ENCODE data around the gene SPATA18.
A peak's percentile ranks its signal among the peaks of the same experiment; 100 is the strongest.

SPATA18 gene

GRCh38 chr4:52037689-52038102 is 13.4 kb upstream of the SPATA18 start:
- peak overlapping the region; percentile 64 for H3K9ac ChIP-seq (ENCODE audit: low read length)
- no peaks in the 10 kb centered on the region for H4K20me1 ChIP-seq (ENCODE audit: insufficient read depth, low read length)
- no peaks in the 10 kb centered on the region for H3K36me3 ChIP-seq (replicated peaks; ENCODE audit: low read depth, low read length)
- H3K4me3 ChIP-seq (ENCODE audit: low read length), result peak overlapping the region; percentile 90
- no peaks in the 10 kb centered on the region for H3K9me3 ChIP-seq (ENCODE audit: insufficient read depth, low read length)
- H2AFZ ChIP-seq (ENCODE audit: low read depth, low read length), result peak overlapping the region; percentile 78
- peaks cover 15% of the 10 kb centered on the region for H3K4me1 ChIP-seq (ENCODE audit: low read length)
- H3K4me2 ChIP-seq (ENCODE audit: low read length), result peak overlapping the region; percentile 73
- TF ChIP-seq, protein P1, sequence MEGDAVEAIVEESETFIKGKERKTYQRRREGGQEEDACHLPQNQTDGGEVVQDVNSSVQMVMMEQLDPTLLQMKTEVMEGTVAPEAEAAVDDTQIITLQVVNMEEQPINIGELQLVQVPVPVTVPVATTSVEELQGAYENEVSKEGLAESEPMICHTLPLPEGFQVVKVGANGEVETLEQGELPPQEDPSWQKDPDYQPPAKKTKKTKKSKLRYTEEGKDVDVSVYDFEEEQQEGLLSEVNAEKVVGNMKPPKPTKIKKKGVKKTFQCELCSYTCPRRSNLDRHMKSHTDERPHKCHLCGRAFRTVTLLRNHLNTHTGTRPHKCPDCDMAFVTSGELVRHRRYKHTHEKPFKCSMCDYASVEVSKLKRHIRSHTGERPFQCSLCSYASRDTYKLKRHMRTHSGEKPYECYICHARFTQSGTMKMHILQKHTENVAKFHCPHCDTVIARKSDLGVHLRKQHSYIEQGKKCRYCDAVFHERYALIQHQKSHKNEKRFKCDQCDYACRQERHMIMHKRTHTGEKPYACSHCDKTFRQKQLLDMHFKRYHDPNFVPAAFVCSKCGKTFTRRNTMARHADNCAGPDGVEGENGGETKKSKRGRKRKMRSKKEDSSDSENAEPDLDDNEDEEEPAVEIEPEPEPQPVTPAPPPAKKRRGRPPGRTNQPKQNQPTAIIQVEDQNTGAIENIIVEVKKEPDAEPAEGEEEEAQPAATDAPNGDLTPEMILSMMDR (IDR thresholded peaks at IDR 0.05; ENCODE audit: low read depth, low read length), result no peak
- no peak for TF ChIP-seq EZH2phosphoT487 (IDR thresholded peaks at IDR 0.05; ENCODE audit: low read depth)
- H3K79me2 ChIP-seq (ENCODE audit: low read length), result peaks cover 16% of the 10 kb centered on the region; the same call in 1 of the 2 replicates
- H3K27me3 ChIP-seq (ENCODE audit: low read depth, low read length), result peaks cover 29% of the 10 kb centered on the region
- no peak overlapping the region for H3K27ac ChIP-seq (ENCODE audit: low read length)

- Histone ChIP-seq H3K27ac (ENCODE audit: low read length) (no peak within 1 kb of the TSS), H3K4me3 (ENCODE audit: low read length) (peak within 1 kb of the TSS; percentile 90), H3K36me3 (replicated peaks; ENCODE audit: low read depth, low read length) (no peaks in the 10 kb centered on the region), H4K20me1 (ENCODE audit: insufficient read depth, low read length) (no peaks in the 10 kb centered on the region), H3K4me2 (ENCODE audit: low read length) (peak within 1 kb of the TSS; percentile 92), H3K27me3 (ENCODE audit: low read depth, low read length) (peaks cover 29% of the 10 kb centered on the region), H3K9ac (ENCODE audit: low read length) (peak within 1 kb of the TSS; percentile 64), H3K4me1 (ENCODE audit: low read length) (peaks cover 15% of the 10 kb centered on the region), H3K9me3 (ENCODE audit: insufficient read depth, low read length) (no peaks in the 10 kb centered on the region), H3K79me2 (ENCODE audit: low read length) (peaks cover 16% of the 10 kb centered on the region; the same call in 1 of the 2 replicates), H2AFZ (ENCODE audit: low read depth, low read length) (peak within 1 kb of the TSS; percentile 95)
- TF ChIP-seq, protein P1 (IDR thresholded peaks at IDR 0.05; ENCODE audit: low read depth, low read length), result no peak
- TF ChIP-seq EZH2phosphoT487 (IDR thresholded peaks at IDR 0.05; ENCODE audit: low read depth), result no peak
Observed at GRCh38 chr4:52038103-52038912, 12.8 kb upstream of the SPATA18 start, which contains the start of gene SGCB. Gene SGCB (minus strand): TSS chr4:52038299. CDS start chr4:52038259, 40 bp downstream.

- no peak overlapping the region for H3K27ac ChIP-seq (ENCODE audit: low read length)
- H3K27me3 ChIP-seq (ENCODE audit: low read depth, low read length), result peaks cover 28% of the 10 kb centered on the region
- no peak overlapping the region for H3K4me2 ChIP-seq (ENCODE audit: low read length)
- no peaks in the 10 kb centered on the region for H4K20me1 ChIP-seq (ENCODE audit: insufficient read depth, low read length)
- no peak overlapping the region for H3K9ac ChIP-seq (ENCODE audit: low read length)
- no peaks in the 10 kb centered on the region for H3K36me3 ChIP-seq (replicated peaks; ENCODE audit: low read depth, low read length)
- no peak overlapping the region for H3K4me3 ChIP-seq (ENCODE audit: low read length)
- H3K79me2 ChIP-seq (ENCODE audit: low read length), result no peaks in the 10 kb centered on the region
- H3K9me3 ChIP-seq (ENCODE audit: insufficient read depth, low read length), result no peaks in the 10 kb centered on the region
- H2AFZ ChIP-seq (ENCODE audit: low read depth, low read length), result no peak overlapping the region
- H3K4me1 ChIP-seq (ENCODE audit: low read length), result no peaks in the 10 kb centered on the region
- TF ChIP-seq EZH2phosphoT487 (IDR thresholded peaks at IDR 0.05; ENCODE audit: low read depth), result no peak
Observed at GRCh38 chr4:52045028-52045427, 6.1 kb upstream of the SPATA18 start.

DNA sequence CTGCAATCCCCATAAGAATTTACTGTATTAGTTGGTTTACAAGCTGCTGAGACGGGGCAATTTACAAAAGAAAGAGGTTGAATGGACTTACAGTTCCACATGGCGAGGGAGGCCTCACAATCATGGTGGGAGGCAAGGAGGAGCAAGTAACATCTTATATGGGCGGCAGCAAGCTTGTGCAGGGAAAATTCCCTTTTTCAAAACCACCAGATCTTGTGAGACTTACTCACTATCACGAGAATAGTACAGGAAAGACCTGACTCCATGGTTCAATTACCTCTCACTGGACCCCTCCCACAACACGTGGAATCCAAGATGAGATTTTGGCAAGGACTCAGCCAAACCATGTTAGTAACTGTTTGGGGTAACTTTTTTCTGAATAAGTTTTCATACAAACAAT is 1.8 kb upstream of the SPATA18 start:
- Histone ChIP-seq H3K27ac (ENCODE audit: low read length) (no peak overlapping the region), H3K4me2 (ENCODE audit: low read length) (no peak overlapping the region), H3K9me3 (ENCODE audit: insufficient read depth, low read length) (no peaks in the 10 kb centered on the region), H2AFZ (ENCODE audit: low read depth, low read length) (no peak overlapping the region), H3K4me3 (ENCODE audit: low read length) (no peak overlapping the region), H3K36me3 (replicated peaks; ENCODE audit: low read depth, low read length) (no peaks in the 10 kb centered on the region), H3K9ac (ENCODE audit: low read length) (no peak overlapping the region), H4K20me1 (ENCODE audit: insufficient read depth, low read length) (no peaks in the 10 kb centered on the region), H3K4me1 (ENCODE audit: low read length) (peaks cover 15% of the 10 kb centered on the region), H3K79me2 (ENCODE audit: low read length) (no peaks in the 10 kb centered on the region), H3K27me3 (ENCODE audit: low read depth, low read length) (peaks cover 23% of the 10 kb centered on the region)
- TF ChIP-seq EZH2phosphoT487 (IDR thresholded peaks at IDR 0.05; ENCODE audit: low read depth), result no peak
- TF ChIP-seq, protein P1 (IDR thresholded peaks at IDR 0.05; ENCODE audit: low read depth, low read length), result no peak
